CD4-positive, alpha-beta T cell treated with Interleukin-6 for 4 hours (primary cell): ENCODE data around the gene BTRC.
A peak's percentile ranks its signal among the peaks of the same experiment; 100 is the strongest.

Source experiments
- DNase-seq: peaks from one replicate; pipeline ENCODE4 v3.0.0-alpha.2; 2020; ENCODE audit warnings: mixed read lengths

Gene BTRC

GRCh38 chr10:101446947-101447346 is 93.0 kb downstream of the BTRC start:
- DNase-seq = no peak

GRCh38 chr10:101447477-101447876 is 93.5 kb downstream of the BTRC start:
- no peak for DNase-seq

GRCh38 chr10:101450277-101451080 is 96.5 kb downstream of the BTRC start:
- DNase-seq = no peak

DNA sequence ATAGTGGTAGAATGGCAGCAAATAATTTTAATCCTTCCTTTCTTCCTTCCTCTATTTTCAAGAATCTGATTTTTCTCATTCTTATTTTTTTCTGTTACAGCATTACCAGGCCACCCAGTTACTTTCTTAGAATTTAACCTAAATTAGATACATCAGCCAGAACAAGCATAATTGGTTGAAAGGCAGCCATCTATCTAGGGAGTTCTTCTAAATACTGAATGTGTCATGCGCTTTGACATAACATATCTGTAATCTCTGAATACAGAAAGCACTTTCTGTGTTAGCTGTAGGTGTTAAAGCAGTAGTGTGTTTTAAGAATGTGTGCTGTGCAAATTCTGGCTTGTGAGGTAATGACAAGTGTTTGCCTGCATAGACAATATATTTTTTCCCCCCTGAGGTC is 97.3 kb downstream of the BTRC start:
- no peak for DNase-seq

DNA sequence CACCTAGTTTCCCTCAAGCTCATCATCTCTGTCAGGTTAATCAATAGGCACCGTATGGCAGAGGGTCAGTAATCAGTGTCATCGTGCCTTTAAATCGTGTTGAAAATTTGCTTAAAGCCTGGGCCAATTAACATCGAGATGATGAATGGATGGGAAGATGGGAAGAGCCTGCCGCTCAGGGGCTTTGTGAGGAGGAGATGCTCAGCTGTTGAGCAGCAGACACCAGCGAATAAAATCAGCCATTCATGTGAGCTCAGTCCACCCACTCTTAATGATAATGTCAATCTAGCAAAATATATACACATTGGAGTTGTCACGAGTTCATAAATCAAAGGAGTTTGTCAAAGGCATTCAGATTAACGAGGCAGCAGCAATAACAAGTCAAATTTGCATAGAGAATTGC is 97.7 kb downstream of the BTRC start:
- no peak for DNase-seq

GRCh38 chr10:101452176-101452575 is 98.2 kb downstream of the BTRC start:
- DNase-seq = no peak

- DNase-seq = no peak
Observed at GRCh38 chr10:101452593-101452992, 98.6 kb downstream of the BTRC start.

- DNase-seq = no peak
Observed at GRCh38 chr10:101453318-101453717, 99.4 kb downstream of the BTRC start.

DNA sequence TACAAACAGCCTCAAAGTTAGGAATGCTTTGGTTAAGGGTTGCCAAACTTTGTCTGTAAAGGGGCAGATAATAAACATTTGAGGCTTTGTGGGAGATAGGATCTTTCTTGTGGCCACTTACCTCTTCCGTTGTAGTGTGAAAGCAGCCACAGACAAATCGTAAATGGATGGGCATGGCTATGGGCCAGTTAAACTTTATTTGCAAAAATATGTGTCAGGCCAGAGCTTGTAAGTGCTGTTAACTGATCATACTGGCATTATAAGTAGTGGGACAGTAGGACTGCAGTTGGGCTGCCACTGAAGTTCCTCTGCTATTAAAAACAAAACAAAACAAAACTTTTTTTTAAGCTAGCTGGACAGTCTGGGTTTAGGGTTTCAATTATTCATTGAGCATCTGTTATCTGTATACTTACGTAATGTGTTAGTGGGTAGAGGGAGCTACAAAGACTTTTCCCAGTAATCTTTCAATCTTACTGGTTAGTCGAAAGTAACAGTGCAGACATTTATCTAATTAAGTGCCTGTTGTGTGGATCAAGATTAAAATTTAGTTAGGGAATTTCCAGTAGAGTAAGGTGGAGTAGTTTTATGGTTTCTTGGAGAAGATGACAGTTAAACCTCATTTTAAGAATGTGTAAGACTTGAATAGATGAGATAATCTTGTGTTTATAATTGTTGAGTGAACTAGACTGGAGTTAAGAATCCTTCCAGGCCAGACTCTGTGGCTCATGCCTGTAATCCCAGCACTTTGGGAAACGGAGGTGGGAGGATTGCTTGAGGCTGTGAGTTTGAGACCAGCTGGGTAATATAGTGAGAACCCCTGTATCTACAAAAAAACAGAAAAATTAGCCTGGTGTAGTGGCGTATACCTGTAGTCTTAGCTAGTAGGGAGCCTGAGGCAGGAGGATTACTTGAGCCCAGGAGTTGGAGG is 100.1 kb downstream of the BTRC start:
- DNase-seq = no peak

- no peak for DNase-seq
Observed at GRCh38 chr10:101458869-101459268, 104.9 kb downstream of the BTRC start.

DNA sequence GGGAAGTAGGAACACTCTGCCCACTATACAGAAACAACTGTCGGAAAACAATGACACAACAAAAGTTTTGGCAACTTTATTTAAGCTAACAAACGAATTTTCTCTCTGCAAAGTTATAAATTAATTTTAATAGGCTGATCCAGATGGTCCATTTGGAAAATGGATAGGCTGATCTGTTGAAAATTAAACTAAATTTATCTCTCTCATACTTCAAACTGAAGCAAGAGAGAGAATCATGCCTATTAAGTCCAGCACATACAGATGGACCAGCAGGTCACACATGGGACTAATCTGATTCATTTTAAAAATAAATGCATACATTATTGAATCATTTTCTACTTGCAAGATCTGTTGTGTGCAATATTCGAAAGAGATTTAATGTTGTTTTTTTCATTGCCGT is 110.1 kb downstream of the BTRC start:
- no peak for DNase-seq

DNA sequence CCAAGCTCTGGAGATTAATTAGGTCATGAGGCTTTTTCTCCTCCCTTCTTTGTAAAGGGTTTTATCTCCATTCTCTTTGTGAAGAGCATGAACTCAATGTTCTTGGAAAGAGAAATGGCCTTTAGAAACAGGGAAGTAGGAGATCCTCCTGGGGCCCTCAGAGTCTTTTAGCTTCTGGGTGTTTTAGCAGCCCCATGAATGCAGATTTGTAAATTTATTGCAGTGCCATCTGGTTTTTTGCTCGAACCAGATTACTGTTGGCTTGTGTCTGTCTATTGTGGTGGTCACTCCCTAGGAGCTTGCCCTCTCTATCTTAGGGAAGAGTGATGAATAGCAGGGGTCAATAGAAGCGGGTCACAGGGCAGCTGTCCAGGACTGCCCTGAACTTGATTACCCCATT is 110.6 kb downstream of the BTRC start:
- no peak for DNase-seq

GRCh38 chr10:101466016-101466912 is 112.3 kb downstream of the BTRC start:
- DNase-seq = no peak

DNA sequence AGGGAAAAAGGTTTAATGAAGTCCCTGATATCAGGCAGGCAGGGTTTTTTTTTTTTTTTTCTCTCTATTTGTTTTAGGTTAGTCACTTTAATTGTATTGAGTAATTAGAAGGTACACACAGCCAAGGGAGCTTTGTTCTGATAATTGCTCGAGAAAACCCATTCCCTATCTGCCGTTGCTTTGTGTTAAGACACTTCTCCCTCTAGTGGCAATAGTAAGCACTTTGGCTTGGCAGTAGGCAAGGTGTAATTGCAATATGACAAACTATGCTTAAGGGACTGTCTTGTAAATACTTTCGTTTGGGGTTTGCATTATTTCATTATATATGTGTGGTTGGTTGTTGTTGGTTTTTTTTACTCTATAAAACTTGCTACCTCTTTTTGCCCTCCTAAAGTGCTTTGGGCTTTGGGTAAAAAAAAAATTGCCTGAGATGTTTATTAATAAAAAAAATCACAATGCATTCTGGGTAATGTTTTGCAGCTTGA is 113.4 kb downstream of the BTRC start:
- DNase-seq = peak; percentile 25

DNA sequence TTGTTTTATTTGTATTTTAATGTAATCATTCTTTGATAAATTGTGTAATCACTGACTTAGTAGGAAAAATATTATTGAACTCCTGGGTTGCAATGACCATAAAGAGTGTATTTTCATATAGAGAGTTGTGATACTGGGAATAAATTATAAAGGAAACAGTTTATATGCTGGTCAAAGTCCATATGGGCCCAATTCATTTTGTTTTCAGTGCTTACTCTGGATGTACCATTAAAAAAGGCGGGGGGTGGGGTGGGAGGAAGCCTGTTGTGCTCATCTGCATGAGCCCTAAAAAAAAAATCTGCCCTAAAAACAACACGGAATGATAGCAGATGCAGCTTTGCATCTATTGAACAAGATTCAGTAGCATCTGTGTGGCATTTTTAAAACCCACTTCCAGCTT is 114.2 kb downstream of the BTRC start:
- no peak for DNase-seq

GRCh38 chr10:101476383-101476782 is 122.4 kb downstream of the BTRC start:
- DNase-seq = no peak

DNA sequence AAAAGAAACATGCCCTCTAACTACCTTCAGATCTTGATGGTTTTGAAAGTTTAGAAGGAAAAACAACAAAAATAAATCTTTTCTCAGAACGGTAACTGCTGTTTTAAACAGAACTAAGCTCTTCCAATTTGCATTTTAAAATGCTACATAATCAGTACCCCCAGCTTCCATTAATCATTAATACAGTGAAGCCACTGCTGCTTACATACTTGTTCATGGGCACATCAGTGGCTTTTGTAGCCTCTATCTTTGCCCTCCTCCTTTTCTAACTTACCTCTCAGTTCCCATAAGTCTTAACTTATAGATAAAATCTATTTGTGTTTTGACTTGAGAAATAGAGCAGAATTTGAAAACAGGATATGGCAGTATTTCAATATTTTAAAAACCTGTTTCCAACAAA is 125.0 kb downstream of the BTRC start:
- no peak for DNase-seq

- DNase-seq = no peak
Observed at GRCh38 chr10:101481256-101481655, 127.3 kb downstream of the BTRC start.

GRCh38 chr10:101482568-101482967 is 128.6 kb downstream of the BTRC start:
- no peak for DNase-seq

GRCh38 chr10:101484175-101484745 is 130.3 kb downstream of the BTRC start:
- no peak for DNase-seq

GRCh38 chr10:101485207-101485606 is 131.2 kb downstream of the BTRC start:
- DNase-seq = no peak
